ENCODE results near the gene FOXL2. TPM values are rescaled to one million over a fixed set of nuclear protein-coding genes. Genes with fewer than 3 reads are reported as not detected.

FOXL2 gene
- total and polyA plus RNA-seq, 2 experiments from 2014 or later = not detected

DNA sequence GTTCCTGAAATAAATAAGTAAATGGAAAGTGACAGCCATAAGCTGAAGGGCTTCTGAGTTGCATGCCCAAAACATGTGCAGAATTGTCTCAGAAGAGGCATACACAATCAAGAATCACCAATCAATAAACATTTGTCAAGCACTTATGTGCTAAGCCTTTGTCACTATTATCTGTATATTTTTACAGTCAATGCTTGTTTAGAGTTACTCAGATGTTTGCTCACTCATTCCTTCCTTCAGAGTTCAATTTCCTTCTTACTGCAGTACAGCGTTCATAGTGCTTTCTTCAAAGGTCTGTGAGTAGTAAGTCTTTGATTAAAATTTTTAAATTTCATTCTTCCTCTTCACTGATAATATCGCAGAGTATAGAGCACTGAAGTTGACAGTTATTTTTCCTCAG is 17.3 kb upstream of the FOXL2 start:
- Histone ChIP-seq H3K79me2 (no peaks in the 10 kb centered on the region), H3K27ac (no peak overlapping the region), H3K9me2 (replicated peaks; ENCODE audit: insufficient read depth) (no peaks in the 10 kb centered on the region), H2AFZ (no peak overlapping the region), H3K27me3 (peaks cover 4% of the 10 kb centered on the region), H3K4me3 (no peak overlapping the region), H3K4me1 (ENCODE audit: insufficient read depth) (no peaks in the 10 kb centered on the region), H3K9me3 (ENCODE audit: low read depth) (peaks cover 5% of the 10 kb centered on the region), H4K20me1 (ENCODE audit: insufficient read depth, poor library complexity, severe bottlenecking) (no peaks in the 10 kb centered on the region), H3K36me3 (replicated peaks; ENCODE audit: insufficient read depth, low read depth) (no peaks in the 10 kb centered on the region), H3K4me2 (no peak overlapping the region)
- WGBS (ENCODE audit: low lambda C conversion rate, missing lambda C conversion rate) = 83% methylated on average over 2 of the region's 2 CpGs
- no peak for DNase-seq (ENCODE audit: low spot score)
- no peak for TF ChIP-seq EZH2 (IDR thresholded peaks at IDR 0.05; ENCODE audit: borderline replicate concordance)
- TF ChIP-seq EZH2phosphoT487 (IDR thresholded peaks at IDR 0.05; ENCODE audit: low read depth, severe bottlenecking, unreplicated experiment) = no peak
- TF ChIP-seq, protein P1, sequence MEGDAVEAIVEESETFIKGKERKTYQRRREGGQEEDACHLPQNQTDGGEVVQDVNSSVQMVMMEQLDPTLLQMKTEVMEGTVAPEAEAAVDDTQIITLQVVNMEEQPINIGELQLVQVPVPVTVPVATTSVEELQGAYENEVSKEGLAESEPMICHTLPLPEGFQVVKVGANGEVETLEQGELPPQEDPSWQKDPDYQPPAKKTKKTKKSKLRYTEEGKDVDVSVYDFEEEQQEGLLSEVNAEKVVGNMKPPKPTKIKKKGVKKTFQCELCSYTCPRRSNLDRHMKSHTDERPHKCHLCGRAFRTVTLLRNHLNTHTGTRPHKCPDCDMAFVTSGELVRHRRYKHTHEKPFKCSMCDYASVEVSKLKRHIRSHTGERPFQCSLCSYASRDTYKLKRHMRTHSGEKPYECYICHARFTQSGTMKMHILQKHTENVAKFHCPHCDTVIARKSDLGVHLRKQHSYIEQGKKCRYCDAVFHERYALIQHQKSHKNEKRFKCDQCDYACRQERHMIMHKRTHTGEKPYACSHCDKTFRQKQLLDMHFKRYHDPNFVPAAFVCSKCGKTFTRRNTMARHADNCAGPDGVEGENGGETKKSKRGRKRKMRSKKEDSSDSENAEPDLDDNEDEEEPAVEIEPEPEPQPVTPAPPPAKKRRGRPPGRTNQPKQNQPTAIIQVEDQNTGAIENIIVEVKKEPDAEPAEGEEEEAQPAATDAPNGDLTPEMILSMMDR (IDR thresholded peaks at IDR 0.05; ENCODE audit: poor library complexity) = no peak

DNA sequence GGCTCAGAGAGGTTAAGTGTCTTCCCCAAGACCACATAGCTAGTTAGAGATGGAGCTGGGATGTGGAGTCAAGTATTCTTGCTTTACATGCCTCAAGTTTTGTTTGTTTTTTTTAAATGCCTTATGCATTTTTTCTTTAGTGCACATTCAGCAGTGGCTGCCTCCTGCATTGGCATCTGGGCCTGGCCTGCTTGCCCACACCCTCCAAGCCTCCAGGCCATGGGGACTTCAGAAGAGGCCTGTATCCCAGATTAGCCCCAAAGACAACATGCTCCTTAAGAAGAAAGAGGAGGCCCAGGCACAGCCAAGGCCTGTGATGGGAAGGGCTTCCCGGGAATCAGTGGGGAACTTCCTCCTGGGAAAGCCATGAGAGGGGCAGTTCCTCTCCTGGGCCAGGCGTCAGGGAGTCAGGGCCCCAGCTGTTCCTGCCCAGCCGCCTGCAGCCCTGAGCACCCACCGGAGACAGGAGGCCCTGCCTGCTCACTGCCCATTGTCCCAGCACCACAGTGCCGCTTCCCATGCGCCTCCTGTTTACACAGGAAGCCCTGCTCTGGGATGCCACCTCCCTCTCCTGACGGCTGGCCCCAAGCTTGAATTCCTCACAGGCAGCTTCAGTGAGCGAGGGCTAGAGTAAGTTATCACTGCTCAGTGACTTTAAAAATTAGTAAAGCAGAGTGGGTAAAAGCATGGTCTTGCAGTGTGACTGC is 16.1 kb upstream of the FOXL2 start:
- TF ChIP-seq, protein P1 (IDR thresholded peaks at IDR 0.05; ENCODE audit: poor library complexity) = no peak
- no peak for TF ChIP-seq EZH2 (IDR thresholded peaks at IDR 0.05; ENCODE audit: borderline replicate concordance)
- TF ChIP-seq EZH2phosphoT487 (IDR thresholded peaks at IDR 0.05; ENCODE audit: low read depth, severe bottlenecking, unreplicated experiment) = no peak
- H3K4me2 ChIP-seq = no peak overlapping the region
- 83% methylated on average over 8 of the region's 8 CpGs for WGBS (ENCODE audit: low lambda C conversion rate, missing lambda C conversion rate)
- no peaks in the 10 kb centered on the region for H3K36me3 ChIP-seq (replicated peaks; ENCODE audit: insufficient read depth, low read depth)
- no peaks in the 10 kb centered on the region for H4K20me1 ChIP-seq (ENCODE audit: insufficient read depth, poor library complexity, severe bottlenecking)
- H2AFZ ChIP-seq = no peak overlapping the region
- H3K9me3 ChIP-seq (ENCODE audit: low read depth) = peaks cover 5% of the 10 kb centered on the region
- H3K79me2 ChIP-seq = no peaks in the 10 kb centered on the region
- DNase-seq (ENCODE audit: low spot score) = no peak
- no peak overlapping the region for H3K27ac ChIP-seq
- no peaks in the 10 kb centered on the region for H3K9me2 ChIP-seq (replicated peaks; ENCODE audit: insufficient read depth)
- no peaks in the 10 kb centered on the region for H3K4me1 ChIP-seq (ENCODE audit: insufficient read depth)
- H3K27me3 ChIP-seq = peaks cover 11% of the 10 kb centered on the region
- no peak overlapping the region for H3K4me3 ChIP-seq

DNA sequence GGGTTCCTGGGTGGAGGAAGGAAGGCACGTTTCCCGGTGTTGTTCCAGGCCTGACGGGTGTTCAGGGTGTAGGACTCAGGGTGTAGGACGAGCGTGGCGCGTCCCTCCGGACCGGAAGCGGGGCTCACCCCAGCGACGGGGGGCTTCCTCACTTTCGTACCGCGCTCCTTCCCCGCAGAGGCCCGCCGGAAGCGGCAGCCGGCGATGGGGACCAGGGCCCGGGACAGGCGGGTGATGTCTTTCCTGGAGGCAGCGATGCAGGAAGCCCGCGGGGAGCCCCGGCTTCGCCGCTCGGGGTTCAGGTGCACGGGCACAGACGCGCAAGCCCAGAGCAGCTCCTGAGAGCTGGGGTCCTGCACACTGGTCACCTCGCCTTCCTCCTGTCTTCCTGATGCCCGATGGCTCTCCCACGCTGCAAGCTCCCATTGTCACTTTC is 13.5 kb upstream of the FOXL2 start:
- Histone ChIP-seq H3K4me1 (ENCODE audit: insufficient read depth) (no peaks in the 10 kb centered on the region), H4K20me1 (ENCODE audit: insufficient read depth, poor library complexity, severe bottlenecking) (no peaks in the 10 kb centered on the region), H3K27me3 (peaks cover 28% of the 10 kb centered on the region), H3K27ac (no peak overlapping the region), H2AFZ (no peak overlapping the region), H3K36me3 (replicated peaks; ENCODE audit: insufficient read depth, low read depth) (no peaks in the 10 kb centered on the region), H3K9me3 (ENCODE audit: low read depth) (peaks cover 5% of the 10 kb centered on the region), H3K79me2 (no peaks in the 10 kb centered on the region), H3K4me2 (no peak overlapping the region), H3K4me3 (no peak overlapping the region), H3K9me2 (replicated peaks; ENCODE audit: insufficient read depth) (no peaks in the 10 kb centered on the region)
- TF ChIP-seq EZH2 (IDR thresholded peaks at IDR 0.05; ENCODE audit: borderline replicate concordance) = no peak
- no peak for TF ChIP-seq EZH2phosphoT487 (IDR thresholded peaks at IDR 0.05; ENCODE audit: low read depth, severe bottlenecking, unreplicated experiment)
- TF ChIP-seq, protein P1 (IDR thresholded peaks at IDR 0.05; ENCODE audit: poor library complexity) = no peak
- no peak for DNase-seq (ENCODE audit: low spot score)
- WGBS (ENCODE audit: low lambda C conversion rate, missing lambda C conversion rate) = 92% methylated on average over 25 of the region's 36 CpGs
